GM12873 (cell line): ENCODE data around the gene TSFM.

Source experiments
- CTCF ChIP-seq: IDR thresholded peaks from 2 replicates; pipeline ENCODE4 v1.5.1; 2012; ENCODE audit warnings: low read depth, mild to moderate bottlenecking, moderate library complexity, low read length, control low read depth; ENCODE audit not compliant: insufficient read depth; ENCODE audit errors: missing control alignments

TSFM gene

GRCh38 chr12:57741844-57742738 is 40.5 kb upstream of the TSFM start:
- TF ChIP-seq CTCF: peak; percentile 75

- no peak for TF ChIP-seq CTCF
These were observed 38.8 kb upstream of the TSFM start for GRCh38 chr12:57743769-57744168.

GRCh38 chr12:57744194-57744776 is 38.3 kb upstream of the TSFM start:
- no peak for TF ChIP-seq CTCF

GRCh38 chr12:57744777-57745484 is 37.7 kb upstream of the TSFM start, which contains the start of gene TSPAN31:
Gene TSPAN31 (plus strand): TSS chr12:57745039. CDS start chr12:57745155, 116 bp downstream.
- no peak for TF ChIP-seq CTCF

- TF ChIP-seq CTCF: no peak
These were observed 37.1 kb upstream of the TSFM start for GRCh38 chr12:57745485-57745881.

GRCh38 chr12:57746025-57746424 is 36.6 kb upstream of the TSFM start:
- TF ChIP-seq CTCF: no peak

- no peak for TF ChIP-seq CTCF
These were observed 33.5 kb upstream of the TSFM start for GRCh38 chr12:57749061-57749460.
